Neuronal stem cell (in vitro differentiated cells): Measurements from ENCODE around the gene TPCN2.

ENCODE experiments used
- DNase-seq: peaks from one replicate; pipeline ENCODE4 v3.0.0-alpha.2; 2013; ENCODE audit warnings: low spot score
- H2AFZ ChIP-seq: one replicate; pipeline ENCODE4 v1.6.1; 2013; ENCODE audit warnings: mild to moderate bottlenecking, low read length, inconsistent platforms
- H2AK5ac ChIP-seq: 2 replicates; pipeline ENCODE4 v1.6.1; 2013; ENCODE audit warnings: low read depth, mild to moderate bottlenecking, inconsistent platforms, low read length, moderate library complexity, mixed read lengths
- H2BK120ac ChIP-seq: 2 replicates; pipeline ENCODE4 v1.6.1; 2013; ENCODE audit warnings: low read depth, mild to moderate bottlenecking, inconsistent platforms, low read length, moderate library complexity, mixed read lengths
- H2BK12ac ChIP-seq: one replicate; pipeline ENCODE4 v1.6.1; 2013; ENCODE audit warnings: low read length, inconsistent platforms
- H2BK15ac ChIP-seq: 2 replicates; pipeline ENCODE4 v1.6.1; 2013; ENCODE audit warnings: mild to moderate bottlenecking, low read length, inconsistent platforms, mixed read lengths
- H2BK5ac ChIP-seq: one replicate; pipeline ENCODE4 v1.6.1; 2013; ENCODE audit warnings: inconsistent platforms, mild to moderate bottlenecking, low read length, moderate library complexity
- H3K14ac ChIP-seq: one replicate; pipeline ENCODE4 v1.6.1; 2013; ENCODE audit warnings: low read length, inconsistent platforms
- H3K18ac ChIP-seq: 2 replicates; pipeline ENCODE4 v1.6.1; 2013; ENCODE audit warnings: low read length, inconsistent platforms
- H3K23ac ChIP-seq: 2 replicates; pipeline ENCODE4 v1.6.1; 2013; ENCODE audit warnings: low read depth, mild to moderate bottlenecking, mixed read lengths, low read length, inconsistent platforms; ENCODE audit not compliant: poor library complexity
- H3K27ac ChIP-seq: replicated peaks from 3 replicates; pipeline ENCODE4 v1.5.1; 2013; ENCODE audit warnings: low read length, inconsistent platforms
- H3K27me3 ChIP-seq, 3 experiments: 2 replicates each; pipeline ENCODE4 v1.6.1; 2013; ENCODE audit warnings: low read length in 3 of 3, mild to moderate bottlenecking in 2 of 3, inconsistent platforms in 1 of 3, low read depth in 1 of 3, mixed read lengths in 1 of 3, moderate library complexity in 1 of 3; ENCODE audit not compliant: control insufficient read depth in 3 of 3, insufficient read depth in 3 of 3
- H3K36me3 ChIP-seq, 2 donors: replicated peaks in 1 of 2; 2 replicates each; pipeline ENCODE4 v1.6.1; 2013; ENCODE audit warnings: low read length in 2 of 2; ENCODE audit not compliant: control insufficient read depth in 2 of 2, insufficient read depth in 2 of 2
- H3K4ac ChIP-seq: 2 replicates; pipeline ENCODE4 v1.6.1; 2013; ENCODE audit warnings: inconsistent platforms, mild to moderate bottlenecking, low read length, moderate library complexity
- H3K4me1 ChIP-seq, 2 donors: 1 replicate in 1 of 2; 2 replicates in 1 of 2; pipeline ENCODE4 v1.6.1; 2013; ENCODE audit warnings: low read length in 2 of 2, low read depth in 1 of 2; ENCODE audit not compliant: control insufficient read depth in 2 of 2, insufficient read depth in 1 of 2
- H3K4me2 ChIP-seq: one replicate; pipeline ENCODE4 v1.6.1; 2013; ENCODE audit warnings: mild to moderate bottlenecking, low read length, inconsistent platforms; ENCODE audit not compliant: insufficient read depth, poor library complexity, severe bottlenecking
- H3K4me3 ChIP-seq, 2 donors: 2 replicates each; pipeline ENCODE4 v1.5.1; 2013; ENCODE audit warnings: low read length in 2 of 2, mild to moderate bottlenecking in 2 of 2, inconsistent platforms in 1 of 2, moderate library complexity in 1 of 2
- H3K79me1 ChIP-seq: one replicate; pipeline ENCODE4 v1.6.1; 2013; ENCODE audit warnings: low read depth, mild to moderate bottlenecking, inconsistent platforms, low read length, moderate library complexity
- H3K9ac ChIP-seq: one replicate; pipeline ENCODE4 v1.6.1; 2013; ENCODE audit warnings: mild to moderate bottlenecking, low read depth, low read length, inconsistent platforms; ENCODE audit not compliant: poor library complexity
- H3K9me3 ChIP-seq, 2 donors: replicated peaks in 1 of 2; 2 replicates each; pipeline versions ENCODE3 to v1.6.1; 2013; ENCODE audit warnings: low read length in 2 of 2, mild to moderate bottlenecking in 2 of 2, inconsistent platforms in 1 of 2, low read depth in 1 of 2, mixed read lengths in 1 of 2, moderate library complexity in 1 of 2; ENCODE audit not compliant: control insufficient read depth in 2 of 2, insufficient read depth in 1 of 2
- H4K8ac ChIP-seq: one replicate; pipeline ENCODE4 v1.6.1; 2013; ENCODE audit warnings: low read depth, mild to moderate bottlenecking, inconsistent platforms, low read length, moderate library complexity
- H4K91ac ChIP-seq: one replicate; pipeline ENCODE4 v1.6.1; 2013; ENCODE audit warnings: low read length, low read depth, mild to moderate bottlenecking, inconsistent platforms; ENCODE audit not compliant: poor library complexity
- WGBS, 2 donors: extraction: QIAGEN DNeasy Blood & Tissue Kit; methylation state at CpG; one replicate each; pipeline ENCODE4 v1.1.7; 2013; ENCODE audit warnings: missing lambda C conversion rate in 2 of 2, mixed read lengths in 1 of 2; ENCODE audit not compliant: insufficient read length in 2 of 2, insufficient replicate concordance in 1 of 2; ENCODE audit errors: extremely low coverage in 2 of 2; 5-methylcytosine and 5-hydroxymethylcytosine counted together

The TPCN2 gene

GRCh38 chr11:69032833-69033232, 15.9 kb upstream of the TPCN2 start:
- Histone ChIP-seq H3K27ac (no peak overlapping the region), H2BK120ac (no peak overlapping the region), H4K91ac (no peak overlapping the region), H2AK5ac (no peak overlapping the region), H2BK5ac (no peak overlapping the region), H3K14ac (no peak overlapping the region), H2BK15ac (no peak overlapping the region), H3K23ac (no peak overlapping the region), H3K4me3 (no peak overlapping the region), H4K8ac (no peak overlapping the region), H3K36me3 (no peaks in the 10 kb centered on the region), H3K9me3 (no peaks in the 10 kb centered on the region), H3K79me1 (no peaks in the 10 kb centered on the region), H3K4me2 (no peak overlapping the region), H3K18ac (peak overlapping the region; percentile 55), H3K4ac (no peak overlapping the region), H2BK12ac (no peak overlapping the region), H3K9ac (no peak overlapping the region), H3K27me3 (peaks cover 0 to 4% (median 0%) of the 10 kb centered on the region in 3 experiments), H3K4me1 (peaks cover 0 to 9% of the 10 kb centered on the region in 2 donors), H2AFZ (no peak overlapping the region)
- DNase-seq, result no peak
- no CpG with 5 or more reads among the region's 7 CpGs for WGBS, 2 donors

- Histone ChIP-seq H3K4me1 (peaks cover 0 to 9% of the 10 kb centered on the region in 2 donors), H4K91ac (no peak overlapping the region), H3K4me2 (no peak overlapping the region), H3K18ac (peak overlapping the region; percentile 55), H3K9me3 (no peaks in the 10 kb centered on the region), H2BK15ac (no peak overlapping the region), H3K79me1 (no peaks in the 10 kb centered on the region), H3K27ac (no peak overlapping the region), H2BK120ac (no peak overlapping the region), H3K9ac (no peak overlapping the region), H3K4ac (no peak overlapping the region), H4K8ac (no peak overlapping the region), H3K36me3 (no peaks in the 10 kb centered on the region), H3K23ac (no peak overlapping the region), H3K14ac (no peak overlapping the region), H2BK12ac (no peak overlapping the region), H3K4me3 (no peak overlapping the region), H2AK5ac (peak overlapping the region; percentile 90), H2BK5ac (no peak overlapping the region), H2AFZ (no peak overlapping the region), H3K27me3 (peaks cover 0 to 4% (median 0%) of the 10 kb centered on the region in 3 experiments)
- no CpG with 5 or more reads among the region's 11 CpGs for WGBS, 2 donors
- no peak for DNase-seq
Measured at GRCh38 chr11:69033431-69033830, 15.3 kb upstream of the TPCN2 start.

GRCh38 chr11:69034123-69034867, 14.4 kb upstream of the TPCN2 start:
- Histone ChIP-seq H3K27ac (no peak overlapping the region), H2BK5ac (no peak overlapping the region), H3K4me2 (no peak overlapping the region), H3K18ac (peak overlapping the region; percentile 85), H3K4me3 (no peak overlapping the region), H3K9ac (no peak overlapping the region), H3K9me3 (no peaks in the 10 kb centered on the region), H3K79me1 (no peaks in the 10 kb centered on the region), H2AFZ (peak overlapping the region; percentile 76), H3K36me3 (no peaks in the 10 kb centered on the region), H3K4me1 (peaks cover 0 to 9% of the 10 kb centered on the region in 2 donors), H4K8ac (peak overlapping the region; percentile 86), H3K14ac (no peak overlapping the region), H2BK15ac (peak overlapping the region; percentile 91), H2BK12ac (peak overlapping the region; percentile 30), H4K91ac (no peak overlapping the region), H2AK5ac (peak overlapping the region; percentile 90), H2BK120ac (peak overlapping the region; percentile 61), H3K4ac (peak overlapping the region; percentile 76), H3K27me3 (peaks cover 0 to 4% (median 0%) of the 10 kb centered on the region in 3 experiments), H3K23ac (peak overlapping the region; percentile 65)
- no CpG with 5 or more reads among the region's 22 CpGs for WGBS, 2 donors
- no peak for DNase-seq

- no peaks in the 10 kb centered on the region for H3K79me1 ChIP-seq
- peak overlapping the region; percentile 87 for H2BK5ac ChIP-seq
- no peak overlapping the region for H3K9ac ChIP-seq
- H3K23ac ChIP-seq, result peak overlapping the region; percentile 58
- H2AFZ ChIP-seq, result peak overlapping the region; percentile 73
- H4K8ac ChIP-seq, result peak overlapping the region; percentile 56
- no peak overlapping the region for H2BK120ac ChIP-seq
- H3K9me3 ChIP-seq, result no peaks in the 10 kb centered on the region
- no peak overlapping the region for H3K4me3 ChIP-seq
- H3K14ac ChIP-seq, result no peak overlapping the region
- DNase-seq, result no peak
- no peak overlapping the region for H3K4ac ChIP-seq
- H2BK15ac ChIP-seq, result peak overlapping the region; percentile 96
- no CpG with 5 or more reads among the region's 21 CpGs for WGBS, 2 donors
- H2AK5ac ChIP-seq, result peak overlapping the region; percentile 74
- H4K91ac ChIP-seq, result peak overlapping the region; percentile 11
- peak overlapping the region; percentile 78 for H2BK12ac ChIP-seq
- no peak overlapping the region for H3K27ac ChIP-seq
- no peak overlapping the region for H3K4me2 ChIP-seq
- H3K27me3 ChIP-seq, result peaks cover 0 to 2% (median 0%) of the 10 kb centered on the region in 3 experiments
- peak overlapping the region; percentile 50 for H3K18ac ChIP-seq
- peaks cover 3 to 9% of the 10 kb centered on the region in 2 donors for H3K4me1 ChIP-seq
- no peaks in the 10 kb centered on the region for H3K36me3 ChIP-seq
Measured at GRCh38 chr11:69035150-69035945, 13.4 kb upstream of the TPCN2 start.
